AG04450 (cell line): Measurements from ENCODE around the gene ZCCHC2. TPM values are rescaled to one million over a fixed set of nuclear protein-coding genes. Genes with fewer than 3 reads are reported as not detected.

ENCODE experiments used
- CTCF ChIA-PET: fragments of 300-600, 350-600 bp; formaldehyde crosslinking; extraction: SDS; loops from one replicate; lab custom pipeline; 2022; ENCODE audit warnings: antibody characterized with exemption, inconsistent platforms; lab: Charles Lee
- POLR2A ChIA-PET: fragments of 350-600 bp; formaldehyde crosslinking; extraction: SDS; loops from one replicate; lab custom pipeline; 2021; ENCODE audit warnings: antibody characterized with exemption, inconsistent platforms; lab: Yijun Ruan, JAX
- DNase-seq: peaks from one replicate; pipeline ENCODE4 v3.0.0-alpha.2; 2011; ENCODE audit warnings: low read depth, low spot score
- H3K27ac ChIP-seq: one replicate; pipeline ENCODE4 v1.5.1; 2012; ENCODE audit warnings: low read depth, low read length, control low read depth
- H3K27me3 ChIP-seq: one replicate; pipeline ENCODE4 v1.6.0; 2012; ENCODE audit warnings: low read length; ENCODE audit not compliant: control insufficient read depth, insufficient read depth
- H3K4me3 ChIP-seq: 2 replicates; pipeline ENCODE4 v1.5.1; 2011; ENCODE audit warnings: mild to moderate bottlenecking, low read depth, low read length, control low read depth
- H3K9me3 ChIP-seq: 2 replicates; pipeline ENCODE4 v1.5.1; 2012; ENCODE audit warnings: low read length; ENCODE audit not compliant: control insufficient read depth, insufficient read depth
- polyA plus RNA-seq: library from polyadenylated mRNA; depleted of rRNA; stranded (reverse); fragments of >200 nt; gene quantifications from 2 replicates; pipeline ENCODE4 v1.2.3, GENCODE V29; 2011
- TF ChIP-seq, protein P1 (sequence below): IDR thresholded peaks from 2 replicates; pipeline ENCODE4 v1.5.1; 2011; ENCODE audit warnings: low read depth, low read length, control low read depth, inconsistent platforms

ZCCHC2 gene
- polyA plus RNA-seq, 1 experiment, result 5.8 TPM

DNA sequence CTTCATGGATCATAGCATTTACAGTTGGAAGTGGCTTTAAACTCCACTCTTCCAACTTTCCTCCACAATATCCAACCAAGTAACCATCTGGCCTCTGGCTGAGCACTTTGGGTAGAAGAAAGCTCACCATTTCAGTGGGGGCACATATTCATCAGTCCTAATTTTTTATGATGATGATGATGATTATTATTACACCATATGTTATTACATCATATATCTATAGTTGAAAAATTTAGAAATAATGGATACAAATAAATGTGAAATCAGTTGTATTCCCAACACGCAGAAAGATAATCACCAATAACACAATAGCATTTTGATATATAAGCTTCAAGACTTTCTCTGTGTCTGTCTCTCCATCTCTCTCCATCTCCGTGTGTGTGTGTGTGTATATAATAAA, 26.6 kb upstream of the ZCCHC2 start:
- ChIA-PET POLR2A (no interaction called here), CTCF (interaction anchor here (1.3 kb wide), 1 partner anchor 88 kb away, joined by 5 read pairs; no protein-coding TSS in a partner anchor)
- H3K27me3 ChIP-seq, result peaks cover 8% of the 10 kb centered on the region
- TF ChIP-seq, protein P1, sequence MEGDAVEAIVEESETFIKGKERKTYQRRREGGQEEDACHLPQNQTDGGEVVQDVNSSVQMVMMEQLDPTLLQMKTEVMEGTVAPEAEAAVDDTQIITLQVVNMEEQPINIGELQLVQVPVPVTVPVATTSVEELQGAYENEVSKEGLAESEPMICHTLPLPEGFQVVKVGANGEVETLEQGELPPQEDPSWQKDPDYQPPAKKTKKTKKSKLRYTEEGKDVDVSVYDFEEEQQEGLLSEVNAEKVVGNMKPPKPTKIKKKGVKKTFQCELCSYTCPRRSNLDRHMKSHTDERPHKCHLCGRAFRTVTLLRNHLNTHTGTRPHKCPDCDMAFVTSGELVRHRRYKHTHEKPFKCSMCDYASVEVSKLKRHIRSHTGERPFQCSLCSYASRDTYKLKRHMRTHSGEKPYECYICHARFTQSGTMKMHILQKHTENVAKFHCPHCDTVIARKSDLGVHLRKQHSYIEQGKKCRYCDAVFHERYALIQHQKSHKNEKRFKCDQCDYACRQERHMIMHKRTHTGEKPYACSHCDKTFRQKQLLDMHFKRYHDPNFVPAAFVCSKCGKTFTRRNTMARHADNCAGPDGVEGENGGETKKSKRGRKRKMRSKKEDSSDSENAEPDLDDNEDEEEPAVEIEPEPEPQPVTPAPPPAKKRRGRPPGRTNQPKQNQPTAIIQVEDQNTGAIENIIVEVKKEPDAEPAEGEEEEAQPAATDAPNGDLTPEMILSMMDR, result no peak
- H3K4me3 ChIP-seq, result no peak overlapping the region
- H3K27ac ChIP-seq, result no peak overlapping the region
- no peaks in the 10 kb centered on the region for H3K9me3 ChIP-seq
- no peak for DNase-seq

DNA sequence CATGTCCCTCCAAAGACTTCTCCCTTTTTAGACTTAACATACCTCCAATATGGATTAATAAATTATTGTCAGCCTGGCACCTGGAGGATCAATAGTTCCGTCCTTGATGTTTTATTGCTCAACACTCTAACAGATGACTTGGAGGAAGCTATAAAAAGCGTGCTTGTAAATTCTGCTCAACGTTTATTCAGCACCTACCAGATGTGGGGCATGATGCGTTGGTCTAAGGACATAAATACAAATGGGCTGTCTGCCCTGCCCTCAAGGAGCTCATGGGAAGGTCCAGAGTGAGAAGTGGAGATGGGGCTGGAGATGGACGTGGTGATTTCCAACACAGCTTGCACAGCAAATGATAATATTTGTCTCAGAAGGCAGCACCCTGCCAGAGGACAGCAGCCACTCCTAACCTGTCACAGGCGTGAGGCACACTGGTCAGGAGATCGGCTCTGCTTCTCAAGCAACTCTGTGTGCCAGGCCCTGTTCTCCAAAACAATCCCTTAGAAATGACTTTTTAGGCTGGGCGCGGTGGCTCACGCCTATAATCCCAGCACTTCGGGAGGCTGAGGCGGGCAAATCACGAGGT, 25.5 kb upstream of the ZCCHC2 start:
- Histone ChIP-seq H3K4me3 (no peak overlapping the region), H3K27me3 (peaks cover 8% of the 10 kb centered on the region), H3K27ac (no peak overlapping the region), H3K9me3 (no peaks in the 10 kb centered on the region)
- DNase-seq, result no peak
- TF ChIP-seq, protein P1, result no peak
- POLR2A ChIA-PET, result no interaction called here
- CTCF ChIA-PET, result interaction anchor here (0.6 to 1.3 kb wide), 2 partner anchors 87 to 89 kb away, joined by 4 to 5 read pairs; no protein-coding TSS in a partner anchor

DNA sequence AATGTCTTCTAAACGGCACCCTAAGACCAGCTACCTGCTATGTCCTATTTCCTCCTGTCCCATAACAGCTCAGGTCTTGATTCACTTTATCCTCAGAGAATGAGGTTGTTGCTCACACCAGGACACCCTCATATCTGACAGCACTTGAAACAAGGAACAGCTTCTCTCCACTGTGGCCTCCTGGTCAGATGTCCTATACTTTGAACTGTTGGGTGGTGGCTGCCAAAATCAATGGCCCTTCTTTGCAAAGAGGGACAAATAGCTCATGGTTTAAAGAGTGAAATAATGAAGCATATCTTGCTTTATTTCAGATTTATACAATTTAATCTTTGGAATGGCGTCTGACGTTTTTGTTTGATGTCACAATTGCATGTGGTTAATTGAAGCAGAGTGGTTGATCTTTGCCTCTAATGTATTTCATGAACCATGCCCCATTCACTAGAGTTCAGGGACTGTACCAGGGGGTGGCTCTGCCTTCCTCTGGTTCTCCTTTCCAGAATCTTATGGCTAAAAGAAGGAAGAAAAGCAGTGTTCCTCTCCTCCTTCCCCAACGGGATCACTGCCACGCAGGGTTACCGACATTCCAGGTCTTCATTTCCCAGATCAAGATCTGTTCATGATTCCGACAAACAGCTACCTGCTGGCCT, 24.1 kb upstream of the ZCCHC2 start:
- Histone ChIP-seq H3K27me3 (peaks cover 8% of the 10 kb centered on the region), H3K9me3 (no peaks in the 10 kb centered on the region; the same call in 1 of the 2 replicates), H3K27ac (no peak overlapping the region), H3K4me3 (no peak overlapping the region)
- TF ChIP-seq, protein P1, result no peak
- ChIA-PET CTCF (no interaction called here), POLR2A (no interaction called here)
- no peak for DNase-seq

DNA sequence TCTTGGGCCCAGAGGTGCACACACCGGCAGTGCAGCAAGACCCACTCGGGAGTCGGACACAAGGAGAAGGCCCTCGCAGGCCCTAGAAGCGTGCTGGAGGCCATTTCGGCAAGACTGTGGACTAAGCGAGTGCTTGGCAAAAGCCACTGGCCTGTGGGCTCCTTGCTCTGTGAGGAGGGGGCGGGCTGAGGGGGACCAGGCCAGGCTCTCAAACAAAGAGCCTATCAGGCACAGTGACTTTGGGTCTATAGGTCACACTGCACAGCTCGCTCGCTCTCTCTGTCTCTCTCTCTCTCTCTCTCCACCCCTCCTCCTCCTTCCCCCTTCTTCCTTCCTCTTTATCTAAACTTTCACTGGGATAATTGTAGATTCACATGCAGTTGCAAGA, 23.6 kb upstream of the ZCCHC2 start:
- TF ChIP-seq, protein P1, result no peak
- H3K27me3 ChIP-seq, result peaks cover 8% of the 10 kb centered on the region
- H3K4me3 ChIP-seq, result no peak overlapping the region
- H3K27ac ChIP-seq, result no peak overlapping the region
- ChIA-PET CTCF (no interaction called here), POLR2A (no interaction called here)
- H3K9me3 ChIP-seq, result no peaks in the 10 kb centered on the region; the same call in 1 of the 2 replicates
- DNase-seq, result no peak

DNA sequence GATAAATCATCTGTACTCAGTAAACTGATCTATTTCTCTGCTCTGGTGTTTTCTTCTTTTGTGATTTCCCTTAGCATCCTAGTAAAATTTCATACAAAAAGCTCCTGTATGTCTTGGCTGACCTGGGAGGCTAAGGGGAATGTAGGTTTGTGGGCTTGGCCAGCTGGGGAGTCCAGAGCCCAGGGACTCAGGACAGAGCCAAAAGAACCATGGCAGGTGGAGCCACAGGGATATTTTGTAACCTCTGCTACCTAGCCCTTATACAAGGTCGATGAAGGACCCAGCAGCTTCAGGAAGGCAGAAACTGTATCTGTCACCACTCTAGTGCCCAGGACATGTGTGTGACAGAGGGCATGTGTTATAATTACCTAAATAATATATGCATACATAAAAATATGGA, 22.7 kb upstream of the ZCCHC2 start:
- no peak for DNase-seq
- ChIA-PET CTCF (no interaction called here), POLR2A (interaction anchor here (0.7 kb wide), 1 partner anchor 514 kb away, joined by 6 read pairs; no protein-coding TSS in a partner anchor)
- H3K4me3 ChIP-seq, result no peak overlapping the region
- H3K27me3 ChIP-seq, result peaks cover 8% of the 10 kb centered on the region
- TF ChIP-seq, protein P1, result no peak
- H3K9me3 ChIP-seq, result no peaks in the 10 kb centered on the region; the same call in 1 of the 2 replicates
- H3K27ac ChIP-seq, result no peak overlapping the region
